Stimulated activated CD8-positive, alpha-beta memory T cell treated with anti-CD3 and anti-CD28 coated beads, Interleukin-4, amount 100 ng/mL, for 1 hour (primary cell): ENCODE results near the gene MRPL47.

Source experiments
- DNase-seq, 2 donors: peaks; one replicate each; pipeline ENCODE4 v3.0.0-alpha.2; 2020; ENCODE audit warnings: low read depth in 2 of 2, low spot score in 1 of 2

Gene MRPL47

GRCh38 chr3:179591313-179591712 is 13.1 kb downstream of the MRPL47 start:
- no peak for DNase-seq

- DNase-seq: no peak
Measured at GRCh38 chr3:179590669-179591068, 13.8 kb downstream of the MRPL47 start.

GRCh38 chr3:179589143-179589542 is 15.3 kb downstream of the MRPL47 start:
- DNase-seq: no peak

- no peak for DNase-seq
Measured at GRCh38 chr3:179580992-179581391, 23.4 kb downstream of the MRPL47 start.

GRCh38 chr3:179565496-179565895 is 38.9 kb downstream of the MRPL47 start:
- DNase-seq: no peak

GRCh38 chr3:179563271-179563783 is 41.1 kb downstream of the MRPL47 start:
- DNase-seq: peak; percentile 30 to 34

GRCh38 chr3:179562591-179563270 is 41.7 kb downstream of the MRPL47 start, which contains the start of gene ACTL6A:
ACTL6A (plus strand) TSS chr3:179562926; CDS start chr3:179563093, 167 bp downstream.
- DNase-seq: peak; percentile 96 to 98

GRCh38 chr3:179560791-179561190 is 43.6 kb downstream of the MRPL47 start:
- DNase-seq: no peak

- peak in 1 of 2 donors; percentile 8 for DNase-seq
Measured at GRCh38 chr3:179558742-179559364, 45.6 kb downstream of the MRPL47 start.

- DNase-seq: no peak
Measured at GRCh38 chr3:179551349-179552105, 52.9 kb downstream of the MRPL47 start.

GRCh38 chr3:179546814-179547241 is 57.6 kb downstream of the MRPL47 start:
- DNase-seq: no peak

GRCh38 chr3:179544981-179545645 is 59.3 kb downstream of the MRPL47 start:
- DNase-seq: no peak

- DNase-seq: no peak
Measured at GRCh38 chr3:179542375-179542774, 62.1 kb downstream of the MRPL47 start.

GRCh38 chr3:179541596-179541995 is 62.8 kb downstream of the MRPL47 start:
- no peak for DNase-seq

- no peak for DNase-seq
Measured at GRCh38 chr3:179541094-179541493, 63.3 kb downstream of the MRPL47 start.
